ENCODE data around the gene TRIM54.

DNA sequence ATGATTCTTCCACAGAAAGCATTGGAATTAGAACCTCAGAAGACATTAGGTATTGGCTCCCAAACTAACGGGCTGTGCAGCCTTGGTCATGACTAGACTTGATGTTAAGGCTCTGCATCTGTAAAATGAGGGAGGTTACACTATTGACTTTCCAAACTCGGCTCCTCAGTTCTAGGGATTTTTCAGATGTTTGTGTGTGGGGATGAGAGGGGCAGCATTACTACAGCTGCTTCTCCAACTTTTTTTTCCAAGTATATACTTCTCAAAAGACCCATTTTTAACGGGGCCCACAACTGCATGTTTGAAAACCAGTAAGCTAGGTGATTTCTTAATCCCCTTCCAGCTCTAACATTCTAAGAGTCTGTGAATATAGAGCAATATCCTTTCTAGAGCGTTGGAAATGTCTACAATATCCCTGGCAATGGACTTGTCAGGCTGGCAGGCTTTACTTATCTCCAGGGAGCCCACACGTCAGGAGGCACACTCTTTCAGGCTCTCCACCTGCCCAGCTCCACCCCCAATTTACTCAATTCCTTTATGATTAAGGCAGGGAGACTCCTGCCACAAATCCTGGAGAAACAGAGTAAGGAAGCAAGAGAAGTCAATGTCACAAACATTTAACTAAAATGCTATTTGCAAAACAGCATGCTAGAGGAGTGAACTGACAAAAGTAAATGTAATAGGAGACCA is 41.5 kb downstream of the TRIM54 start:
- TF ChIP-seq YY1 (IDR thresholded peaks at IDR 0.05; ENCODE audit: insufficient read depth, insufficient read length) (no peak), SUZ12 (IDR thresholded peaks at IDR 0.05; ENCODE audit: extremely low read depth, insufficient read depth, insufficient read length) (no peak)

All from NT2/D1 (cell line).